ENCODE measurements around the gene ZNF133. TPM values are rescaled to one million over a fixed set of nuclear protein-coding genes. Genes with fewer than 3 reads are reported as not detected.

Gene ZNF133
- total RNA-seq, 1 experiment from 2014 or later, result 22.8 TPM

DNA sequence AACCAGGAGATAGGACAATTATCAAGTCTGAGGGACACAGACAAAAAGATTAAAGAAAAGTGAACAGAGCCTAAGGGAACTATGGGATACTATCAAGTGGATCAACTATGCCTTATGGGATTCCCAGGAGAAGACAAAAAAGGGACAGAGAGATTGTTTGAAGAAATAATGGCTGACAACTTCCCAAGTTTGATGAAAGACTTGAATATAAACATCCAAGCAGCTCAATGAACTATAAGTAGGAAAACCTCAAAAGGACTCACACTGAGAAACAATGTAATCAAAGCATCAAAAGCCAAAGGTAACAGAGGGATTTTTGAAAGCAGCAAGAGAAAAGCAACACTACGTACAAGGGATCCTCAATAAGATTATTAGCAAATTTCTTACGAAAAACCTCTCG is 11.0 kb downstream of the ZNF133 start:
- POLR2A ChIA-PET (ENCODE audit: unreplicated experiment), result interaction anchor here (0.6 kb wide), 1 partner anchor 153 kb away, joined by 4 read pairs; no protein-coding TSS in a partner anchor
- CTCF ChIA-PET, result no interaction called here

DNA sequence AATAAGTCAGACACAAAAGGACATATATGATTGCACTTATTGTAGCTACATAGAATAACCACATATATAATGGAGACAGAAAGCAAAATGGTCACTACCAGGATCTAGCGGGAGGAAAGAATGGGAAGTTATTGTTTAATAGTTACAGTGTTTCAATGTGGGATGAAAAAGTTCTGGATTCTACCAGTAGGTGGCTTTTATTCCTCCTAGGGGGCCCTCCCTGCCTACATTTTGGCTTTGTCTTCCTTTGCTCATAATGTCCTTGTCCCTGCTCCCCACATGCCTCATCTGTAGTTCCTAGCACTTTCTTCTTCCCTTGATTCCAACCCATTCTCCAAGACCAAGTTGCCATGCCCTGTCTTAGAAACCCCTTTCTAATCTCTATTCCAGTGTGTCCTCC is 16.3 kb downstream of the ZNF133 start:
- BruUV-seq (replicated peaks), result no TSS peak
- Histone ChIP-seq H2AFZ (no peak overlapping the region), H3K79me2 (ENCODE audit: low read depth) (no peaks in the 10 kb centered on the region), H3F3A (ENCODE audit: insufficient read depth, low read depth) (no peaks in the 10 kb centered on the region; the same call in 1 of the 2 replicates), H3K36me3 (ENCODE audit: low read depth) (peaks cover 6% of the 10 kb centered on the region), H3K9me3 (ENCODE audit: insufficient read depth, low read depth) (no peaks in the 10 kb centered on the region), H3K4me3 (no peak overlapping the region), H3K4me1 (replicated peaks; ENCODE audit: insufficient read depth) (no peaks in the 10 kb centered on the region), H4K20me1 (ENCODE audit: insufficient read depth) (peaks cover 5% of the 10 kb centered on the region; the same call in 1 of the 2 replicates), H3K27me3 (ENCODE audit: insufficient read depth, low read depth) (no peaks in the 10 kb centered on the region), H3K4me2 (no peak overlapping the region), H3K9me2 (ENCODE audit: insufficient read depth) (no peaks in the 10 kb centered on the region), H3K27ac (no peak overlapping the region)
- POLR2A ChIA-PET (ENCODE audit: unreplicated experiment), result no interaction called here
- TF ChIP-seq, protein P1, sequence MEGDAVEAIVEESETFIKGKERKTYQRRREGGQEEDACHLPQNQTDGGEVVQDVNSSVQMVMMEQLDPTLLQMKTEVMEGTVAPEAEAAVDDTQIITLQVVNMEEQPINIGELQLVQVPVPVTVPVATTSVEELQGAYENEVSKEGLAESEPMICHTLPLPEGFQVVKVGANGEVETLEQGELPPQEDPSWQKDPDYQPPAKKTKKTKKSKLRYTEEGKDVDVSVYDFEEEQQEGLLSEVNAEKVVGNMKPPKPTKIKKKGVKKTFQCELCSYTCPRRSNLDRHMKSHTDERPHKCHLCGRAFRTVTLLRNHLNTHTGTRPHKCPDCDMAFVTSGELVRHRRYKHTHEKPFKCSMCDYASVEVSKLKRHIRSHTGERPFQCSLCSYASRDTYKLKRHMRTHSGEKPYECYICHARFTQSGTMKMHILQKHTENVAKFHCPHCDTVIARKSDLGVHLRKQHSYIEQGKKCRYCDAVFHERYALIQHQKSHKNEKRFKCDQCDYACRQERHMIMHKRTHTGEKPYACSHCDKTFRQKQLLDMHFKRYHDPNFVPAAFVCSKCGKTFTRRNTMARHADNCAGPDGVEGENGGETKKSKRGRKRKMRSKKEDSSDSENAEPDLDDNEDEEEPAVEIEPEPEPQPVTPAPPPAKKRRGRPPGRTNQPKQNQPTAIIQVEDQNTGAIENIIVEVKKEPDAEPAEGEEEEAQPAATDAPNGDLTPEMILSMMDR (conservative IDR thresholded peaks at IDR 0.05), result peak; percentile 45; the same call in 1 of the 2 replicates
- no peak for TF ChIP-seq EZH2 (IDR thresholded peaks at IDR 0.05; ENCODE audit: low read depth)
- intact Hi-C loops (cut with micrococcal nuclease; ENCODE audit: unreplicated experiment), result no loop called here
- DNase-seq, result no peak
- CTCF ChIA-PET, result no interaction called here

More for the DNA sequence above, 11.0 kb downstream of the ZNF133 start:
- Histone ChIP-seq H3K4me2 (no peak overlapping the region), H3K36me3 (ENCODE audit: low read depth) (0 out of 2 replicates have a peak, but pooled peaks cover 3% of the 10 kb centered on the region), H3K4me1 (replicated peaks; ENCODE audit: insufficient read depth) (no peaks in the 10 kb centered on the region), H3K79me2 (ENCODE audit: low read depth) (peaks cover 7% of the 10 kb centered on the region; the same call in 1 of the 2 replicates), H3K9me2 (ENCODE audit: insufficient read depth) (no peaks in the 10 kb centered on the region), H3K4me3 (no peak overlapping the region), H4K20me1 (ENCODE audit: insufficient read depth) (peaks cover 3% of the 10 kb centered on the region; the same call in 1 of the 2 replicates), H3K9me3 (ENCODE audit: insufficient read depth, low read depth) (no peaks in the 10 kb centered on the region), H3K27ac (no peak overlapping the region), H3K27me3 (ENCODE audit: insufficient read depth, low read depth) (no peaks in the 10 kb centered on the region), H3F3A (ENCODE audit: insufficient read depth, low read depth) (no peaks in the 10 kb centered on the region; the same call in 1 of the 2 replicates), H2AFZ (no peak overlapping the region)
- TF ChIP-seq, protein P1 (conservative IDR thresholded peaks at IDR 0.05), result no peak
- no peak for TF ChIP-seq EZH2 (IDR thresholded peaks at IDR 0.05; ENCODE audit: low read depth)
- no TSS peak for BruUV-seq (replicated peaks)
- no peak for DNase-seq
- intact Hi-C loops (cut with micrococcal nuclease; ENCODE audit: unreplicated experiment), result no loop called here

DNA sequence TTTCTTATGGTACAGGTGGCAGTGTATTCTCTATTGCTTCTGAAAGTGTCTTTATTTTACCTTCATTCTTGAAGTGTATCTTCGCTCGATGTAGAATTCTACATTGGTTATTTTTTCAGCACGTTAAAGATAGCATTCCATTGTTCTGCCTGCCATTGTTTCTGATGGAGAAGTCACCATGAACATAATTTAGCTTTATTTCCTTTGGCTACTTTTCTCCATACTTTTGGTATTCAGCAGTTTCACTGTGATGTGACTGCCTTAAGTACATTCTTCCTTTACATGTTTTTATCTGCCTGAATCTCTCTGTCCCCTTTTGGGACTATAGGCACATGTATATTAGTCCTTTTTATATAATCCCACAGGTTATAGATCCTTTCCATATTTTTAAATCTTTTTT is 19.0 kb downstream of the ZNF133 start:
- BruUV-seq (replicated peaks), result no TSS peak
- Histone ChIP-seq H3K79me2 (ENCODE audit: low read depth) (no peaks in the 10 kb centered on the region), H3K4me2 (no peak overlapping the region), H3K36me3 (ENCODE audit: low read depth) (peaks cover 11% of the 10 kb centered on the region), H3K27me3 (ENCODE audit: insufficient read depth, low read depth) (no peaks in the 10 kb centered on the region), H4K20me1 (ENCODE audit: insufficient read depth) (peaks cover 5% of the 10 kb centered on the region; the same call in 1 of the 2 replicates), H2AFZ (no peak overlapping the region), H3K4me3 (no peak overlapping the region), H3K4me1 (replicated peaks; ENCODE audit: insufficient read depth) (no peaks in the 10 kb centered on the region), H3F3A (ENCODE audit: insufficient read depth, low read depth) (no peaks in the 10 kb centered on the region), H3K27ac (no peak overlapping the region), H3K9me2 (ENCODE audit: insufficient read depth) (no peaks in the 10 kb centered on the region), H3K9me3 (ENCODE audit: insufficient read depth, low read depth) (no peaks in the 10 kb centered on the region)
- DNase-seq, result no peak
- ChIA-PET POLR2A (ENCODE audit: unreplicated experiment) (no interaction called here), CTCF (no interaction called here)
- intact Hi-C loops (cut with micrococcal nuclease; ENCODE audit: unreplicated experiment), result no loop called here
- TF ChIP-seq, protein P1 (conservative IDR thresholded peaks at IDR 0.05), result no peak
- TF ChIP-seq EZH2 (IDR thresholded peaks at IDR 0.05; ENCODE audit: low read depth), result no peak

Data from PC-9 (cell line).